NCI-H1417 treated with DMSO at 0.1 percent for 48 hours (cell line): ENCODE measurements around the gene RMND1.

Source experiments
- DNase-seq: peaks from one replicate; lab custom pipeline; 2025; lab: John Stamatoyannopoulos, UW

The RMND1 gene

DNA sequence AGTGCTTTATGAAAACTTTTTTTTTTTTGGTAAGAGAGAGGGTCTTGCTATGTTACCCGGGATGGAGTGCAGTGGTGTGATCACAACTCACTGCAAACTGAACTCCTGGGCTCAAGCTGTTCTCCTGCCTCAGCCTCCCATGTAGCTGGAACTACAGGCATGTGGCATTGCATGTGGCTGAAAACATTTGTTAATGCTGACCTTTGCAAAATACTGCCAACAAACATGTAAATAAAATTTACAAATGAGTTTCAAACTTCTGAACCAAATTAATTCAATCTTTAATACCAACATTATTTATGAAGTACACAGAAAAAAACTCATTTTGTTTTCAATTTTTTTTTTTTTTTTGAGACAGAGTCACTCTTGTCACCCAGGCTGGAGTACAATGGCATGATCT lies 34.4 kb downstream of the RMND1 start:
- DNase-seq = no peak

DNA sequence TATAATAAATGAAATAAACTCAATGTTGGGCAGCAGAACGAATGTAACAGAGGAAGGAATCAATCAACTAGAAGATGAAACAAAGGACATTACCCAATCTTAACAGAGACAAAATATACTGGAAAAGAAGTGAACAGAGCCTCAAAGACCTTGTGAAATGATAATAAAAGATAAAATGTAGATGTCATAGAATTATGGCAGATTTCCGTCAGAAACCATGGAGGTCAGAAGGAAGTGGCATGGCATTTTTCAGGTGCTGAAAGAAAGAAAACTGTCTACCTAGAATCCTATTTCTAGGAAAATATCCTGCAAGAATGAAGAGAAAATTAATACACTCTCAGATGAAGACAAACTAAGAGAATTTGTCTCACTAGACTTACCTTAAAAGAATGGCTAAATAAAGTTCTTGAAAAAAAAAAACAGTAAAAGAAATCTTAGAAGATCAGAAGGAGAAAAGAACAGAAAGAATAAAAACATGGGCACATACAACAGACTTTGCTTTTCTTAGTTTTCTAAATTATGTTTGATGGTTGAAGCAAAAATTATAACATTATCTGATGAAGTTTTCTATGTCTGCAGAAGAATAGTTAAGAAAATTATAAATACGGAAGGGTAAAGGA lies 37.2 kb downstream of the RMND1 start:
- DNase-seq = no peak

DNA sequence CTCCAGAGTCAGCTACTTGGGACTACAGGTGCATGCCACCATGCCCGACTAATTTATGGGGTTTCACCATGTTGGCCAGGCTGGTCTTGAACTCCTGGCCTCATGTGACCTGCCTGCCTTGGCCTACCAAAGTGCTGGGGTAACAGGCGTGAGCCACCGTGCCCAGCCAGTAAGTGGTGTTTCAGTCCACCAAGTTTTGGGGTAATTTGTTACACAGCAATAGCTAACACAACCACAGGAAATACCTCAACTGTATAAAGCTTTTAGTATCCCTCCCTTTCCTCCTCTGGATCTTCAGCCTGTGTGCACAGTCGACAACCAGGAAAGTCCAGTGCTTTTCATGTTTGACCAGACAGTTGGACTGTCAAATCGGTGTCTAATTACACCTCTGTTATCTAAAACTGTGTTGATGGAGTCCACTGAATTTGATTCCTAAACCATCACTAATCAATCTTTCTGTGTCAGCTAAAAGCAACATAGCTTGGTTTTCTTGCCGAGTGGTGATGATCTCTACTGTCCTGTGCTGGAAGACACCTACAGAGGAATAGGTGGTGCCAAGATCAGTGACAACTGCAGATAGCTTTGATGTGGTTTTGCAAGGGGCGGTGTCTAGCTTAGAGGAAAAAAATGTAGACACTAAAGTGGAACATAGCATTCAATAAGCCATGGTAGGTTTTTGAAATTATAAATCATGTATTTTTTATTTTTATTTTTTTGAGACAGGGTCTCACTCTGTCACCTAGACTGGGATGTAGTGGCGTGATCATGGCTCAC lies 38.4 kb downstream of the RMND1 start:
- DNase-seq = no peak

DNA sequence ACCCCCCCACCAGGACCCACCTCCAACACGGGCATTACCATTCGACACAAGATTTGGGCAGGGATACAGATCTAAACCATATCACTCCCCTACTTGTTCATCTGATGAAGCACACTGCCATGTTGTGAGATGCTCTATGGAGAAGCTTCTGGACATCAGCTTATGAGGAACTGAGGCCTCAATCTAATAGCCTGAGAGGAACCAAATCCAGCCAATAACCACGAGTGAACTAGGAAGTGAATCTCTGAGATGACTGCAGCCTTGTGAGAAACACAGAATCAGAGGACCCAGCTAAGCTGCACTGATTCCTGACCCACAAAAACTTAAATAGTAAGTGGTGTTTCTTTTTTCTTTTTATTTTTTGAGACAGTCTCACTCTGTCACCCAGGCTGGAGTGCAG lies 39.0 kb downstream of the RMND1 start:
- DNase-seq = no peak

DNA sequence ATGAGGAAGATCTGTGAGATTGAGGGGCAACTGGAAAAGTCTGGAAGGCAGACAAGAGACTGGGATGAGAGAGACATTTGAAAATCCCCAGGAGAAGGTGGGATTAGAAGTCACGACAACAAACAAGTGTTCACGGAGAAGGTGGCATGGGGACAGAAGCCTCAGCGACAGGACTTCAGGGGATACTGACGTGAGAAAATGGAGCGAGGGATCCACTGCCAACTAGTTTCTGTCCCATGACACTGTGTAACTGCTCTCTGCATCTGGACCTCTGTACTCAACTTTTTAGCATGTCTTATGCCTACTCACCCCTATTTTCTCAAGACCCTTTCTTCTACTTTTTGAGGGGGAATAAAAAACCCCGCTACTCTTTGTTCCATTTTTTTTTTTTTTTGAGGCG lies 42.2 kb downstream of the RMND1 start:
- DNase-seq = no peak

DNA sequence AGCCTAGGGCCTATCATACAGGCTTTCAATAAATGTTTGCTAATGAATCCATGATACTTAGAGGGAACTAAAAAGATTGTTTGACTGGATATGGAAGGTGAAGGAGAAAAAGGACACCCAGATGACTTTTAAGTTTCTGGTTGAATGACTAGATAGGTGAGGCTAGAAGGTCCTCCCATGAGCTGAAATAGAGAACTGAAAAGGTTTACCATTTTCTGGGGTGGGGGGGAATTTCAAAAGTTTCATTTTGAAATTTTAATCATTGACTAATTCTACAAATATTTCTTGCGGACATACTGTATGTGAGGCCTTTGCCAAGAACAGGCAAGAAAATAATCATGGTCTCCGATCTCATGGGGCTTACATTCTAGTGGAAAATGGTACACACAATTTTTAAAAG lies 42.7 kb downstream of the RMND1 start:
- DNase-seq = no peak

DNA sequence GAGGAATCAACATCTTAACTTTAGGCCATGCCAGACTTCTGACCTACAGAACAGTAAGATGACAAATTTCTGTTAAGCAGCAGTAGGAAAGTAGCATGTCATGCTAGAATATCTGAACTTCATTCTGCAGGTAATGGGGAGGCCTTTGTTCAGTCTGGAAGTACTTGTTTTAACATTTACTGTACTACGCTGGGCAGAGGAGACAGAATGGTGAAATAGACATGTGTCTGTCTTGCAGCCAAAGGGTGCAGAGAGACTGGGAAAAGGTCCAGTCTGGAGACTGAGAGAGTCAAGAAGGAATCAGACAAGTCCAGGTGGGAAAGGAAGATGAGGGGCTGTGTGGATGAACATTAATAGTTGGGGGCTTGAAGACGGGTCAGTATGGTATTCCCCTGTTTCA lies 43.1 kb downstream of the RMND1 start:
- DNase-seq = no peak

DNA sequence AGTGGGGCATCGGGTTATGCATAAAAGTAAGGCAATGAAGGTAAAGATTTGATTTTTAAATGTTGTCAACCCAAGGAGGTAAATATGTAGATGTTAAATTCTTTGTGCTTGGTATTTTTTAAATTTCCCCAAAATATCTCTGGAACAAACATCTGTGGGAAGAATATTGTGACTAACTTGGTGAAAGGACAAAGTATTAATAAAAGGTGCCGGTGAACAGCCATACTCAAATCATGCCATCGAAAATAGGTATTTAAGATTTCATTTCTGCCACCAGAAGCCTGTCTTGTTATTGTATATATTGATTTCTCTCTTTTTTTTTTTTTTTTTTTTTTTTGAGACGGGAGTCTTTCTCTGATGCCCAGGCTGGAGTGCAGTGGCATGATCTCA lies 48.0 kb downstream of the RMND1 start:
- no peak for DNase-seq

DNA sequence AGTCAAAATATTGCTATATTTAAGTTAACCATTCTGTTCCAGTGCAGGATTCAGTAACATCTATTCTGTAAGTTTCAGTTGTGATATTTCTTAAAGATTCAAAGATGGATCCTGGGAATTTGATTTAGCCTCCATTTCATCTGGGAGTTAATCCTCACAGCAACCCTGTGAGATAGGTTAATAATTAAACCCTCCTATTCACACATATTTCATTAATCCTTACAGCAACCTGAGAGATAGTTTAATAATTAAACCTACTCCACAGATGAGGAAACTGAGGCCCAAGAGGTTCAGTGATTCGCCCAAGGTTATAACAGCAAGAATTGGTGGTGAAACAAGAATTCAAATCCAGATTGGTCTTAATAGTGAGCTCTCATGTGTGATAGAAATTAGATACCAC lies 49.7 kb downstream of the RMND1 start:
- DNase-seq = no peak

DNA sequence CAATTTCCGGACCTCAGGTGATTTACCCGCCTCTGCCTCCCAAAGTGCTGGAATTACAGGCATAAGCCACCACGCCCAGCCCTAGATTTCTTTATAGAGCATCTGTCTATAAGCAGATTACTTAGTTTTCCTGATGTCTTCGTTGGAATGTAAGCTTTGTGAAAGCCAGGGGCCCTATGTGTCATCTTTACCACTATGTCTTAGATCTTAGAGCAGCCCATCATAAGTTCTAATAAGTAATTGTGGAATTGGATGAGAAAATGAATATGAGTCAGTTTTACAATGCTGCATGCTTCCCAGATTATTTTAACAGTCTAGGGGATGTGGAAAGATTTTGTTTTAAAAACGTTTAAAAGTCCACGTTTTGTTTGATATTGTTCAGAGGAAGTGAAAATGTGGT lies 51.5 kb downstream of the RMND1 start:
- no peak for DNase-seq

DNA sequence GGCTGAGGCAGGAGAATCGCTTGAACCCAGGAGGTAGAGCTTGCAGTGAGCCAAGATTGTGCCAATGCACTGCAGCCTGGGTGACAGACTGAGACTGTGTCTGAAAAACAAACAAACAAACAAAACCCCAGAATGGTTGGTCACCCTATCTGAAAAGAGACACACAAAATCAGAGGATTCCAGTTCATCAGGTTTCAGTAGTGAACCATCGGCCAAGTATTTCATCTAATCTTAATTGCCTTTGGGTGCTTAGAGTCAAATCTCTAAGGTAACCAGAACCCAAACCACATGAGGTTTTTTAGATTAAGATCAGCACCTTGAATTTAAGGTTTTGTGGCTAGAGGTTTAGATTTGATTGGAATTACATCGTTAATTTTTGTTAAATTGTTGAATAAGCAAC lies 52.2 kb downstream of the RMND1 start:
- DNase-seq = no peak

DNA sequence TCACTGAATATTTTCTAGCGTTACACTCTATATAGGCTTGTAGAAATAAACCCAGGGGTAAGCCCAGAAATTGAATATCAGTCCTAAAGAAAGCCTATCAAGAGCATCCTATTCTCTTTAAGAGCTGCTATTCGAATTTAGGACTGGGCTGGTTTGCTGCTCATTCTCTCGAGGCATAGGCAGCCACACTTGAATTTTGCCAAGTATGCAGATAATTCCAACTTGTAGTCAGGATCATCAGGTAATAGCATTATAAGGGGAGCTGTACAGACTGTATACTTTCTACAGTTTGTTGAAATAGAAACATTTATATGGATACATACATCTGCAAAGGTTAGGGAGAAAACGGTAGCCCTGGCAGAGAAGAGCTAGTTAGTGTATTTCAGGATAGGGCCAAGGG lies 58.5 kb downstream of the RMND1 start:
- DNase-seq = no peak

DNA sequence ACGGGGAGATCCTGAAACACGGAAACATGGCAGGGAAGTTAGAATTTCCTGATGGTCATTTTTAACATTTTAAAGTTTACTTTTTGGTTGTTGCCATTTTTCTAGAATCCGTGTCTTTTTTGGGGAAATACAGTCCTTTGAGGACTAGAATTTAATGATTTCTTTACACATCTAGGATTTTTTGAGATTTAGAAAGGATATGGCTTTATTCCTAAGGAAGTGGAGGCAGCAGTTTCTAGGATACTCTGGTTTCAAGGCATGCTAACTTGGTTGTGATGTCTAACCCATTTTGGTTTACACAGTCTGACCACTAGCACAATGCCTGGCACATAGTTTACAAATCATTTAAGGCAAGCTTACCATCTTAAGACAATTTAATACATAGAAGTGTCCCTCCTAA lies 59.5 kb downstream of the RMND1 start:
- no peak for DNase-seq

DNA sequence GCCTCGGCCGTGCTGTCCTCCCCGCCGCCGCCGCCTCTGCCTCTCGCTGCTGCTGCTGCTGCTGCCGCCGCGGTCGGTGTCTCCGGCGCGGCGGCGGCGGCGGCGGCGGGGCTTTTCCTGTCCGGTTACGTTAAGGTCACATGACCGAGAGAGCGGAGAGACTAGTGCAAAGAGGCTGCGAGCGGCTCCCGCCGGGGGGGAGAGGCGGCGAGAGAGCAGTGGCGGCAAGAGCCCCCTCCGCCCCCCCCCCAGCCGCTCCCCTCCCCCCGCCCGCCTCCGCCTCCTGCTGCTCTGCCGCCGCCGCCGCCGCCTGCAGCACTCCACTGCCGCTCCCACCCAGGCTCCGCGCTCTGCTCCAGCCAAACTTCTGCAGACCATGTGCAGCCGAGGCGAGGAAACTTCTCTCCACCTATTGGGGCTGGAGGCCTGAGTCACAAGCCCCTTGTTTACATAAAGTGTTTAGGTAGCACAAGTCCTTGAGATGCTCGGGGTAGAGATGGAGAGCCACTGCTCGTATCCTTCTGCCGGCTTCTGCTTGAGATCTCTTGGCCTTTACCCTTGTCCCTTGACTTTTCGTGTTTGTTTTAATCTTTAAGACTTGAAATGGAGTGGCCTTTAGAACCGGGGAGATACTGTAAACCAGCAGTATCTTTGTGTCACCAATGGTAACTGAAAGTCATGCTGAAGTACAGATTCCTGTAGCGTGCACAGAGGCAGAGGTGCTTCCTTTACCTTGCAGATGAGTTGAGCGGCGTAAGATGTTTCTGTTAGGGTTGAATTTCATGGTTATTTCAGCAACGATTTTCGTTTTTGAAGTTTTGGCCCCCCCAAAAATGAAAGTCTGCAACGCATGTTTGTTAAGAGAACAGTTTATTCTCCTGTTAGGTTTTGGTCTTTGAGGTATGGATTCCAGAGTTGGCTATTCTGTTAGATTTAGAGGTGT lies 60.2 kb downstream of the RMND1 start, which contains the start of gene ZBTB2:
Gene ZBTB2 (minus strand): TSS at position 89 of the 943 bp plus-strand sequence. CDS start 17,922 bp downstream, outside the sequence.
- DNase-seq = no peak

DNA sequence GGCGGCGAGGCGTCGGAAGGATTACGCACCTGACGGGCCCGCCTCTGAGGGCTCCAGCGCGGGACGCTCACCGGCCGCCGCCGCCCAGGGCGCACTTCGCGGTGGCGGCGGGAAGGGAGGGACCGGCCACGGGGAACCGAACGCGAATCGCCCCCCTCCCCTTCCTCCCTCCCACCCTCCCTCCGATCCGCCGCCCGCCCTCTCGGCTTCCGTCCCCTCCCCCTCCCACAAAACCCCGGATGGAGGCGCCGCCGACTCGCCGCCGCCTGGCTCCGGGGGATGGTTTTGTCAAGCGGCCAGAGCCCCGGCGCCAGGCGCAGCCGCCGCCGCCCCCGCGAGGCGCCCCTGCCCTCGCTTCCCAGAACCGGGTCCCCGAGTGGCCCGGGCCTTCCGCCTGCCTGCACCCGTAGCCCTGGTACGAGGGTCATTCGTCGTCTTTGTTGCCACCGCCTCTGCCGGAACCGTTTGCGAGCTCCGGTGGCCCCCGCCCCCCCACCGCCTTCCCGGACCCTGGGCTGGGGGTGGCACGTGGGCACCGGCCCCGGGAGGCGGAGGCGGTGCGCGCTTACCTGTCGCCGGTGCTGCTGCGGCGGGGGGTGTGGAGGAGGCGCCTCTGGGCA lies 61.0 kb downstream of the RMND1 start:
- no peak for DNase-seq

DNA sequence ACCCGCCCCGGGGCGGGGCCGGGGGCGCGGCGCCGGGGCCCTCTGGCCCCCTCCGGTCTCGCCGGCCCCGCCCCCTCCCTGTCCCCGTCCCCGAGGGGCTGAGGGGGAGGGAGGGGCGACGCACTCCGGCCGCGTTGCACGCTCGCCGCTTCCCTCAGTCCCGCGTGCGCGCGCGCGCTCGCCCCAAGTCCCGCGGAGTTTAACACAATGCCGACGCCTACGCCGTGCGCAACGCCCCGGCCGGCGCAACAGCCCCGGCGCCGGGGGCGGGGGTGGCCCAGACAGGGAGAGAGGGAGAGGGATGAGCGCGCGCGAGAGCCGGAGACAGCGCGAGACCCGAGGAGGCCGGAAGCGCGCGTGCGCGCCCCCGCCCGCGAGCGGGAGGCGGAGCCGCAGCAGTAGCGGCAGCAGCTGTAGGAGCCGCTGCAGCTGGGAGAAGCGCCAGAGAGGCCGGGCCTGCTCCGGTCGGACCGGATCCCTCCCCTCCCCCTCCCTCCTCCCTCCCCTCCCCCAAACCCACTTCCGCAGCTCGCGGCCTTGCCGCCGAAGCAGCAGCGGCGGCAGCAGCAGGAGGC lies 61.6 kb downstream of the RMND1 start:
- DNase-seq = peak; percentile 96

DNA sequence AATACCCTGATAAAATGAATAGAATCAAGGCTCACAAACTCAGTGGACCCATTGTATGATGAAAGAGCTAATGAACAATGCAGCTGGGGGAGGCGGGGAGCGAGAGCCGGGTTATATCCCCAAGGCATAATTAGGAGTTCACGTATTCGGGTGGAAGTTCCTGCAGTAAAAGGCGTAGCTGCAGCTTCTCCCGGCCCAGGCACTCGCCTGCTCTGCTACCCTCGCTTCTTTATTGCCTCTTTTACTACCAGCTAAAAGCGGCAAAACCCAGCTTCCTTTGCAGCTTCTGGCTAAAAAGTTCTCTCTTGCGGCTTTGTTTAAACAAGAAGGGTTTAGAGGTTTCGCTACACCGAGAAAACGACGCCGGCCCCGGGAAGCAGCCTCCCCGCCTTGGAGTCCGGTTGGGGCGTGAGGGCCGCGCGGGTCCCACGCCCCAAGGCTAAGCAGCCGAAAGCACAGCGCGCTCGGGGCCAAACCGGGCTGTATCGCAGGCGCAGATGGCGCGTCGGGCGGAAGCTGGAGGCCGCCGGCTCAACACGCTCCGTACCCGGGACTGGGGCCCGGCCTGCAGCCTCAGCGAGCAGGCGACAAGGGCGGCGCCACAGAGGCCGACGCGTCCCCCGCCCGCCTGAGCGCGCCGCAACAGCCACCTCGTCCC lies 62.2 kb downstream of the RMND1 start:
- DNase-seq = peak; percentile 83

DNA sequence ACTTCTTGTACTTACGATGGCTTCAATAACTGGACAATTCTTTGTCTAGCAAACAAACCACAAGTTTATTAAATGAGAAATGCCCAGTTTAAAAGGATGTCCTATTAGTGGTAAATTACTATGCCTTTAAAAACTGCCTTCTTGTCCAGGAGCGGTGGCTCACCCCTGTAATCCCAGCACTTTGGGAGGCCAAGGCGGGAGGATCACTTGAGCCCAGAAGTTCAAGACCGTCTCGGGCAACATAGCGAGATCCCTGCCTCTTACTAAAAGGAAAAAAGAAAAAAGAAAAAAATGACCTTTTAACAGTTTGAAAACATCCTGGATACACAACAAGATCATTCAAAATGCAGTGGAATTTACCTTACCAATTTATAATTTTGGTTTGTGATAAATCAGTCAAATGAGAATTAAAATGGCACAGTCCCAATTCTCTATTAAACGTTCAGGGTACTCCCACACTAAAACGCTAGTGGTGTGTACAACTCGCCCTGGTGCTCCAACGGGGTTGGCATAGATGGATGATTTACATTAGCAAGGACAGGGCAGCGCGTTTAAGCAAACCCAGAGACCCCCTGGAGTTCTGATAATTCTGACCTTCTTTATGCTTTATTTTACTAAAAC lies 62.8 kb downstream of the RMND1 start:
- DNase-seq = peak; percentile 83

DNA sequence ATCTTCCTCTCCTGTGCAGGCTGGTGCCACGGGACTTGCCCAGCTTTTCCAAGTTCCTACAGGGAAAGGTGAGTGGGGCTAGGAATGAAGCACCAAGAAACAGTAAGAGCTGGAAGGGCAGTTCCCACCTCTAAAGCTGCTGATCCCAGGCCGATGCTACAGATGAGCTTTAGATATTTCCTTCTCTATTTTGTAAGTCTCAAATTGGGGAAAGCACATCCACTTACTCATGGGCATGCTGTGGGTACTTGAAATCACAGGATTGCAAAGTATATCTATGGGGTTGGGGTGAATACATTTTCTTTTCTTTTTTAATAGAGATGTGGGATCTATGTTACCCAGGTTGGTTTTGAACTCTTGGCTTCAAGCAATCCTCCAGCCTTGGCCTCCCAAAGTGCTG lies 63.7 kb downstream of the RMND1 start:
- no peak for DNase-seq

DNA sequence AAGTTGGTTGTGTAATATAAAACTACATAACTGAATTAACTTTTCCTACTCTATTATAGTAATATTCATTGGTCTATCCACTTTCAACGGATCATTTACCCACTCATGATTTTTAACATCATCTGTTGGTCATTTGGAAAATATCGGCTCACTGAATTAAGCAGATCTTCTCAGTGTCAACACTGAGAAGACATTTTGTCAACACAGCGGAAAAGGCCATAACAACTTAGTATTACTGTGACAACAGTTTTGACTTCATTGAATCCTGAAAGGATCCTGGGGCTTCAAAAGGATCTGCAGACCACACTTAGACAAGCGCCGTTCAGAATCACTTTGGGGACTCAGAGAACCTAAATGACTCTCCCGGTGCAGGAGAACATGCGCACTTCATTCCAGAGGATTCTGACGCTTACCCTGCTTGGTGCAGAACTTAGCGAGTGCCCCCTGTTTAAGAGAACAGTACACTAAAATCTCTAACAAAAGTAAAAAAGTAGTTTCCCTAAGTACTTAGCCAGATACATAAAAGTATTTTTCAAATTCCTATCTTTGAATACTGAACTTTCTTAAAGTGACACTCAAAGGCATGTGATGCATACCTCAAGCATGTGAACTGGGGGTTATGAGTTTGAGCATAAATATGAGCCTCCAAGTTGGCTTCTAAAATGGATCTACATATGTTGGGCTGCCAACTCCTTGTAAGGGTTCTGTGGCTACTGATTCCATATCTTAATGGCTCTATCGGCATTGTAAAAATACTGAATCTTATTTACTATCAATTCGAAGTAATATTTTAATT lies 64.6 kb downstream of the RMND1 start:
- DNase-seq = no peak
